DMS53 treated with DMSO at 0.1 percent for 48 hours (cell line): ENCODE data around the gene AFDN.
"Not testable (repeated sequence)": the region's sequence is repeated elsewhere in the genome, so short reads cannot be mapped to it uniquely, and the experiment has no call there.

ENCODE experiments used
- DNase-seq: peaks from one replicate; lab custom pipeline; 2025; ENCODE audit not compliant: unreplicated experiment; lab: John Stamatoyannopoulos, UW

Gene AFDN

GRCh38 chr6:167996424-167997199 lies 169.9 kb downstream of the AFDN start:
- peak; percentile 0 for DNase-seq

GRCh38 chr6:167997642-167998041 lies 170.9 kb downstream of the AFDN start, which contains the start of gene KIF25:
Gene KIF25 (plus strand): TSS chr6:167997671. CDS start chr6:168029586, 31,915 bp downstream.
- DNase-seq: no peak

GRCh38 chr6:167998215-167998614 lies 171.5 kb downstream of the AFDN start:
- no peak for DNase-seq

GRCh38 chr6:168000198-168001028 lies 173.7 kb downstream of the AFDN start:
- no peak for DNase-seq

- no peak for DNase-seq
Measured at GRCh38 chr6:168001029-168001332, 174.3 kb downstream of the AFDN start.

DNA sequence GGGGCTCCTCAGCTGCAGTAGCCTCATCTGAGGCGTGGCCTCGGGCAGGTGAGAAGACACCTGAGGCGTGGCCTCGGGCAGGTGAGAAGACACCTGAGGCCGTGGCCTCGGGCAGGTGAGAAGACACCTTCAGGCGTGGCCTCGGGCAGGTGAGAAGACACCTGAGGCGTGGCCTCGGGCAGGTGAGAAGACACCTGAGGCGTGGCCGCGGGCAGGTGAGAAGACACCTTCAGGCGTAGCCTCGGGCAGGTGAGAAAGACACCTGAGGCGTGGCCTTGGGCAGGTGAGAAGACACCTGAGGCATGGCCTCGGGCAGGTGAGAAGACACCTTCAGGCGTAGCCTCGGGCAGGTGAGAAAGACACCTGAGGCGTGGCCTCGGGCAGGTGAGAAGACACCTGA lies 174.8 kb downstream of the AFDN start:
- not testable (repeated sequence) for DNase-seq

- DNase-seq: no peak
Measured at GRCh38 chr6:168002804-168003203, 176.1 kb downstream of the AFDN start.

GRCh38 chr6:168004023-168004422 lies 177.3 kb downstream of the AFDN start:
- DNase-seq: no peak

DNA sequence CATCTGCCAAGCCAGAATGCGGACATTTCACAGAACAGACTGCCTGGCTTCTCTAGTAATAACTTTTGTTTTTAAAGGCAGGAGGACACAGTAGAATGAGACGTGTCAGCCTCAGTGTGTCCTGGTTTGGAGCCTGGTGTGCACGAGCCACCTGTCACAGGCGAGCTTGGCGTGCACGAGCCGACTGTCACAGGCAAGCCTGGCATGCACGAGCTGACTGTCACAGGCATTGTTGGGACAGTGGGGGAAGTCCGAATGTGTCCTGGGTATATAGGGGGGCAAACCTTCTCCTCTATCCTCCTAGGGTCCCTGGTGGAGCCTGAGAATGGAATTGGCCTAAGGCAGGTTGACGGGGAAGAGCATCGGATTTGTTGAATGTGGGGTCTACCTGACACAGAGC lies 178.2 kb downstream of the AFDN start:
- no peak for DNase-seq

GRCh38 chr6:168005796-168006195 lies 179.1 kb downstream of the AFDN start:
- DNase-seq: no peak

GRCh38 chr6:168007592-168008338 lies 181.1 kb downstream of the AFDN start:
- DNase-seq: no peak

- DNase-seq: no peak
Measured at GRCh38 chr6:168009331-168009730, 182.6 kb downstream of the AFDN start.

DNA sequence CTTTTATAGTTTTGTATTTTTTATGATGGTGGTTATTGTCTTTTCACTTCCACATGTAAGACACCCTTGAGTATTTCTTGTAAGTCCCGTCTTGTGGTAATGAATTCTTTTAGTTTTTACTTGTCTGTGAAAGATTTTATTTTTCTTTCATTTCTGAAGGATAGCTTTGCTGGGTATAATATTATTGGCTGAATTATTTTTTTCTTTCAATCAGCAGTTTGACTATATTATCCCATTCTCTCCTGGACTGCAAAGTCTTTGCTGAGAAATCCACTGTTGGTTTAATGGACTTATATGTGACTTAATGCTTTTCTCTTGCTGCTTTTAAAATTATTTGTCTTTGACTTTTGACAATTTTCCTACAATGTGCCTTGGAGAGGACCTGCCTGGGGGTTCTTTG lies 184.6 kb downstream of the AFDN start:
- DNase-seq: no peak

- DNase-seq: no peak
Measured at GRCh38 chr6:168012431-168013249, 185.9 kb downstream of the AFDN start.

DNA sequence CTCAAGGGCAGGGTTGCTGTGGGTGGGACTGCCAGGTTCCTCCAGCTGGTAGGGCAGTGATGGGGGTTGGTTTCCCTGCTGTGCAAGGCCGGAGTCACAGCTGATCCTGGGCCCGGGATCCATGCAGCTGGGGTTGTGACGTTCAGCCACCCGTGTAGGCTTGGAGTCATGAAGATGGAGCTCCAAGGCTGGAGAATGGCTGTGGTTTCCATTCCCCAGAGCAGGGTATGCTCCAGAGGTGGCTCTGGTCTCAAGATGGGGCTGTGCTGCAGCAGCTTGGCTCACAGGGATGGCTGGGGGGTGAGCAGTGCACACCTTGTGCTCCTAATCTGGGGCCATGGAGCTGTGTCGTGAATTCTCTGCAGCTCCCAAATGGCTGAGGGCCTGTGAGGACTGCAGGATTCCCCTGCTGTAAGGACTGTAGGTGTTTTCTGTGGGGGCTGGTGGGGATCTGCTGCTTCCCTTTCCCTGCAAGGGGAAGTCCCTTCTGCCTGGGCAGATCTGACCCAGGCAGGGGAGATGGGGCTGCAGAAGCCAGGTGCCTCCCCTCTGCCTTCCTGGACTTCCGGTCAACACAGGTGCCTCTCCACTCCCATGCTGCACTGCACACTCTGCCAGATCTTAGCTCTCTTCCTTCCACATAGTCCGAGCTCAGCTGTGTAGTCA lies 186.7 kb downstream of the AFDN start:
- no peak for DNase-seq

- no peak for DNase-seq
Measured at GRCh38 chr6:168014428-168014827, 187.7 kb downstream of the AFDN start.

GRCh38 chr6:168015009-168015408 lies 188.3 kb downstream of the AFDN start:
- no peak for DNase-seq

DNA sequence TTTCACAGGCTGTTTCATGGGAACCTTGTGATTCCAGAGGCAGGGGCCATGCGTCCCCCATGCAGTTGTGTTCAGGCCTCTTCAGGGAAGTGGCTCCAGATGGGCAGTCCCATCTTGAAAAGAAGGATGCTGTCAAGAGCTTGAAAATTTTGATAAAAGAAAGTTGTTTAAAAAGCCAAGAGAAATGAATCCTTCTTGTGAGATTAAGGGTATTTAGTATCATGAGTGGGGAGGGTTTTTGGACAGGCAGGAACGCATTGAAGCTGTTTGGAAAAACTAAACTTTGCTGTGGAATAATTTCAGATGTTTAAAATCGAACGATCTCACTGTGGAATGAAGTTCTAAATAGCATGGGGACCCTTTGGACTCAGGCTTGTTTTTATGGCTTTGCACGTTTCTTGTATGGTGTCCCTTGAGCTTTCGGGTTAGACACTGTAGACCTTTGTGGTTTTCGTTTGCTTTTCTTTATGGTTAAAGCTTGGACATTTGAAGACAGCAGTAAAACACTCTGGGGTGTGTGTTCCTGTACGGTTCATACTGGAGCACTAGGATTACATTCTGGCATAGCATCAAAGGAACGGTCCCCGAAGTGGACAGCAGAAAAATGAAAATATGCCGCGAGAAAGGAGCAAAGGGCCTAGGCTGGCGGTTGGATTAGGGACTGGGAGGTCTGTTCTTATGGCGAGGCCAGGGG lies 188.9 kb downstream of the AFDN start:
- no peak for DNase-seq

DNA sequence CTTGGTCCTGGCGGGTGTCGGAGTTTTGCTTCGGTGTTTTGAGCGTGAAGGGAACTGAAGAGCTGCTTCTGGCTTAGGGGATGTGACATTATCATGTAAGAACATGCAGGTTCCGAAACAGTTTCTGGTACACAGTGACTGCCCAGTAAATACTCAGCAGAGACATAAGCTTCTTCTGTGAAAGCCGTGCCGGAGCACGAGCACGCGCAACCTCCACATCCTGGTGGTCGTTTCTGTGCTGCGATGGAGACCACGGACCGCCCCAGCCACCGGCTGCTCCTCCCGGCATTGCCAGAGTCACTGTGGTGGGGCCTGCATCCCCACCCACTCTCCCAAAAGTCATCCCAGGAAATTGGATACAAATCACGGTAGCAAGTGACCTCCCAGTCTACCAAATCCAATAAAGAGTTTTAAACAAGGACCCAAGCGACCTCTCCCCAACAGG lies 189.5 kb downstream of the AFDN start:
- DNase-seq: no peak
